ENCODE results near the gene NAPA.

Gene NAPA

DNA sequence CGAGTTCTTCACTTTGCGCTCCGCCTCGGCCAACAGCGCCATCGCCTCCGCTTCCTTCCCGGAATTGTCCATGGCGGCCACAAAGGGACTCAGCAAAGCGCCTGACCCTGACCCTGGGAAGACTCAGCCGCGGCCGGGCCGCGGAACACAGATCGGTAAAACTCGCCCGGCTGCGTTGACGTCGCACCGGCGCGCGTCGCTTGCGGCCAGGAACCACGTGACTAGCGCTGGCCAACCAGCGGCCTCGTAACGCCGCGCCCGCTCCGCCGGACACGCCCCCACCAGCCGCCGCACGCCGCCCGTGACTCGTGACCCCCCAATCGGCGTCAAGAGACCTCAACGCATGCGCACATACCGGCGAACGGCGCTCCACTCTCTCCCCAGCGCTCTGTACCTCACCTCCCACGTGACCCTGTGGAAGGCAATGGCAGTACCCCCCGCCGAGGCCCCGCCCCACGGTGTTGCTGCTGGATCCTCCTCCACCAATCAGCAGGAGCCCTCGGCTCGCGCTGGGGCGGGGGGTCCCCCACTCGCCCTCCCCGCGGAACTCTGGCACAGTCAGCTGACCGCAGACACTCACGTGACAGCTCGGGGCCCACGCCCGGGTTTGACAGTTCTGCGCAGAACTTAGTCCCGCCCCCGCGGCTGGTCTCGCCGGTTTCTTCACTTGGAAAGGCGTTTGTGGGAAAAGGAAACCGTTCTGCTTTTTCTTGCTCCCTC, at the start of gene NAPA:
NAPA (minus strand) TSS at position 195 of the 720 bp plus-strand sequence; CDS start at position 72, 123 bp downstream.
- DNase-seq: peak; percentile 100

DNA sequence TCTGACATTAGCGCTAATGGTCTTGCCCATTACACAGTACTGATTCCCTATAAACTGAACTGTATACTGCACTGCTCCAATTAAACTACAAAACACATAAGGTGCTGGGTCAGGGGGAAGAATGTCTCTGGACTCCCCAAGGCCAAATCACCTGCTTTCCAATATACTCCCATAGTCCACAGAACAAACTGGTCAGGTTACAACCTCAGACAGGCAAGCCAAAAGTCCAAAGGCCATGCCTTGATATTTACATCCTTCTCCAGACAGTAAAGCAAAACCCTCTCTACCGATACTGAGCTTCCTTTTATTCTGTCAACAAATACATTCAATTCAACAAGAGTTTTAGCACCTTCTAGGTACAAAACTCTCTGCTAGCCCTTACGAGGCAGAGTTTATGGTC, 49.2 kb upstream of the NAPA start:
- no peak for DNase-seq

DNA sequence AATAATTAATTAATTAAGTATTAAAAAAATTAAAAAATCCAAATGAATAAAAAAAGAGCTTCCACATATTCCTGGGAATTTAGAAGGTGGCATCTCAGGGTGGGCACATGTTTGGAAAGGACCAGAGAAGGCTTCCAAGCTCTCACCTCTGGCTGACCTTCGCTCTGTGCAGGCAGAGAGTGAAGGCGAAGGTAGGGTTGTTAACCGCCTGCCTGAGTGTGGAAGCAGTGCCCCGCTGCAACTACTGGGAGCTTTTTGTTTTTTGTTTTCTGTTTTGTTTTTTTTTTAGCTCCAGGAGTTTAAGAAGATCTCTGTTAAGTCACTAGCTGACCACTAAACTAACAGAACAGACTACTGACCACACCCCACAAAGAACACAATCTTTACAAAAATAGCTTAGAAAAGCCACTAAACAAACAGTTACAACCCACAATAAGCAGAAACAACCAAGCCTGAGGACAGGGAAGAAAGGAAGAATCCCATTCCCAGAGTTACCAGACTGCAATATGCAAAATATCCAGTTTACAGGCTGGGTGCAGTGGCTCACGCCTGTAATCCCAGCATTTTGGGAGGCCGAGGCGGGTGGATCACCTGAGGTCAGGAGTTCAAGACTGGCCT, 46.7 kb upstream of the NAPA start:
- no peak for DNase-seq

DNA sequence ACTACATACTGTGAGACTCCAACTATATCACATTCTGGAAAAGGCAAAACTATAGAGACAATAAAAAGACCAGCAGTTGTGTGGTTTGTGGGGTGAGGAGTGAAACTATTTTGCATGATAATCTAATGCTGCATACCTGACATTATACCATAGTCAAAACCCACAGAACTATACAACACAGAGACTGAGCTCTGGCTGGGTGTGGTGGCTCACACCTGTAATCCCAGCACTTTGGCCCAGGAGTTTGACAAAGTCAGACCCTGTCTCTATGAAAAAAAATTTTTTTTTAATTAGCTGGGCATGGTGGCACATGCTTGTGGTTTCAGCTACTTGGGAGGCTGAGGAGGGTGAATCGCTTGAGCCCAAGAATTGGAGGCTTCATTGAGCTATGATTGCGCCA, 46.1 kb upstream of the NAPA start:
- DNase-seq: no peak

DNA sequence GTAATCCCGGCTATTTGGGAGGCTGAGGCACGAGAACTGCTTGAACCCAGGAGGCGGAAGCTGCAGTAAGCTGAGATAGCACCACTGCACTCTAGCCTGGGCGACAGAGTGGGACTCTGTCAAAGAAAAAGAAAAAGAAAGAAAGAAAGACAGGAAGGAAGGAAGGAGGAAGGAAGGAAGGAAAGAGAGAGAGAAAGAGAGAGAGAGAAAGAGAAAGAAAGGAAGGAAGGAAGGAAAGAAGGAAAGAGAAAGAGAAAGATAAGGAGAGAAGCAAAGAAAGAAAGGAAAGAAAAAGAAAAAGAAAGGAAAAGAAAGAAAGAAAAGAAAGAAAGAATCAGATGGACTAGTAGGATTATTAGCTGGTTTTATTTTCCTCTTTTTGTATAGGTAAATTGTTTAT, 35.3 kb upstream of the NAPA start:
- no peak for DNase-seq

DNA sequence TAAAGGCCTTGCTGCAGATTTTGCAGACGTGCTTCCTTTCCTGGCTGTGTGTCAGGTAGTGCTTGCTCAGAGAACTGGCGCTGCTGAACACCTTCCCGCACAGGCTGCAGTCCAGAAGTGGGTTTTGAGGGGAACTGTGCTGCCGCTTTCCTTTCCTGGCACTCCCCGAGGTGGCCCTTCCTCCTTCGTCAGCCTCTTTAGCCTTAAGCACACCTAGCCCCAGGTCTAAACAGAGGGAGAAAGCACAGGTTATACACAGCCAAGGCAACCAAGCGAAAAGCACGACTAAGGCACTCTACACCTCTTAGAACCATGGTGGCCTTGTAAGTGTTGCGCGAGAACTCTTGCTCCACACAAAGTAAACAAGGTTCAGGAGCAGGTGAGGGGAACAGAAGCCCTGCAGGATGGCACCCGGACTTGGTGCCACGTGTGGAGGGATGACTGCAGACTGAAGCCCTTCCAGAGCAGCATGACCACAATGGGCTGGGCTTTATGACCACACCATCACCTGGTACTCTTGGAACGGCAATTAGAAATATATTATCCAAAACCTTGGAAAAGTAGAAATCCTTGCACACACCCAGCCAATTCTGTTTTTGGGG, 34.5 kb upstream of the NAPA start:
- DNase-seq: no peak

DNA sequence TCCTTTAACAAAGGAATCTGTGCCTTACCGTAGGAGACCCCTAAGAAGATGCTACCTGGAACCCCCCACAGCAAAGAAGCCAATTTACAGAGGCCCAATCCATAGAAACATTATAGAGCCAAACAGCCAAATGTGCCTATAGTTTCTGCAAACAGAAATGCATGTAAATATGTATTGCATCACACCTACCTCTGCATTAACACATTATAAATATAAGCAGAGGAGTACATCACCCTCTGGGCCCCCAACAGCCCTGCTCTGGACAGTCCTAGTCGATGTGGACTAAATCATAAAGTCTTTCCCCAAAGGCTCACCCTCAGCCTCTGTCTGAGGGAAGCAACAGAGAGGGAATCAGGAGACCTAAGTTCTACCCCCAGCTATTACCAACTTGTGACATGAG, 32.3 kb upstream of the NAPA start:
- no peak for DNase-seq

DNA sequence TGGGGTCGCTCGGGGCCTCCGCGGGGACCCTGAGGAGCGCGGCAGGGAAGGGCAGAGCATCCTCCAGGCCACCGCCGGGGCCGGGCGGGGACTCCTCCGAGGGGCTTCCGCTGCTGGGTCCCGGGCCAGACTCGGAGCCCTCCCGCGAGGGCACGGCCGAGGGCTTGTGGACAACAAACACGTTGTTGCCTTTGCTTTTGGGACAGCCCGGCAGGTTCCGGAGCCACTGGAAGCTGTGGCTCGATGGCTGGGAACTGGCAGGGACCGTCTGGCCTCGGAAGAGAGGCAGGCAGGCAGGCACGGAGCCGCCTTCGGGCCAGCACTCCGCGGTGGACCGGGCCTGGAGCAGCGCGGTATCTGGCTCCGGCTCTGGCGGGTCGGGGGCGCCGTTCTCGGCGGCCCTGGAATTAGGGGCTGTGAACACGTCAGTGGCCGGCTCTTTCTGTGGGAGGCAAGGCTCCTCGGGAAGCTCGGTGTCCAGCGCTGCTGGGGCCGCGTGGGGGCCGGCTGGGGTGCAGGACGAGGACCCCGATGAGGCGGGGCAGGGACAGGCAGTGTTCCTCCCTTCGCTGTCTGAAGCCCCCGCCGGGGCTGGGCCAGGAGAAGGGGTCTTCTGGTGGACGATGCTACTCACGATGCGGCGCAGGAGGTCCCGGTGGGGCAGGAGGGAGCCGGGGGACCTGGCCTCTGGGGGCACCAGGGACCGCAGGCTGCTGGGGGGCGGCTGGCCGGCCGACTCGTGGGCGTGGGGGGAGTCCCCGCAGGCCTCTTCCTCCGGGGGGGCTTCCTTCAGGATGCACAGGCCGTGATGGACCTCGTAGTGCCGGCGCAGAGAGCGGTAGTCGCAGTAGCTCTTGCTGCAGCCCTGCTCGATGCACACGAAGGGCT, 30.4 kb upstream of the NAPA start:
- no peak for DNase-seq

DNA sequence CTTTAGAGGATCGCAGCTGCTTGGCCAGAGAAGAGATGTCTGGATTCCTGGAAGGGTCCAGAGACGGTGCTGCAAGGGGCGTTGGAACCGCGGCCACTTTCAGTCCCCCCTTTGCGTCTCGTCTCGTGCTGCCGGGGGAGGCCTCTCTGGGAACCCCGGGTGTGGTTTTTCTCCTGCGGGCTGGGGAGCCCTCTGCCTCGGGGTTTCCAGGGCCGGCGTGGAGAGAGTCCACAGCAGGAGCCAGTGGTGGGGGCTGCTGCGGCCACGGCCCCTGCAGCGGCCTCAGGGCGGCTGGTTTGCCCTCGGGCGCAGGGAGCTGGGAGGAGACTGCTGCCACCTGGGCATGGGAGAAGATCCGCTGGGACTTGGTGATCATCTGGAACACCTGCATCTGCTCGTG, 29.6 kb upstream of the NAPA start:
- DNase-seq: no peak

DNA sequence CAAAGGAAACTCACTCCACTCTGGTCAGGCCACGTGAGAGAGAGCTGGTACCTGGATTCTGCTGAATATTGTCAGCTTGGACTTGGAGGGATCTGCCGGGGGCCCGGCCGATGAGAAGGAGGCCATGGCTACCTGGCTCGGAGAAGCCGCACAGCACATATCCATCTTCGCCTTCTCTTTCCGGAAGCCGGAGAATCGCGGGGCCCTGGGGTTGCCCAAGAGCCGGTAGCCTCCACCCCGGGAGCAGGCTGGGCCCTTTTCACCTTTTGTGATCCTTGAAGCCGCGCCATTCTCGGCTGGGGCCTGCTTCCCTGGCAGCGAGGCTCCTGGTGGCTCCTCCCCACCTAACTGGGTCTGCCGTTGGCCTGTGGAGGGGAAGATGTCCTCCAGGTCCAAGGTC, 29.2 kb upstream of the NAPA start:
- no peak for DNase-seq

DNA sequence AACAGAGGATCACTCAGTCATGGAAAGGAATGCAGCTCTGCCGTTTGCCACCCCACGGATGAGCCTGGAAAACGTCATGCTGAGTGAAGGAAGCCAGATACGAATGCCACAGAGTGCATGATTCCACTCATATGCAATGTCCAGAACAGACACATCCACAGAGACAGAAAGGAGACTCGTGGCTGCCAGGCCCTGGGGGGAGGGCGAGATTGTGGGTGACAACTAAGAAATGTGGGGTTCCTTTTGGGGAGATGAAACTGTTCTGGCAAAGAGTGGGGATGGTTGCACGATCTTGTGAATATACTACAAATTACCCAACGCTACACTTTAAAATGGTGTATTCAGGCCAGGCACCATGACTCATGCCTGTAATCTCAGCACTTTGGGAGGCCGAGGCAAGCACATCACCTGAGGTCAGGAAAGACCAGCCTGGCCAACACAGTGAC, 27.2 kb upstream of the NAPA start:
- no peak for DNase-seq

DNA sequence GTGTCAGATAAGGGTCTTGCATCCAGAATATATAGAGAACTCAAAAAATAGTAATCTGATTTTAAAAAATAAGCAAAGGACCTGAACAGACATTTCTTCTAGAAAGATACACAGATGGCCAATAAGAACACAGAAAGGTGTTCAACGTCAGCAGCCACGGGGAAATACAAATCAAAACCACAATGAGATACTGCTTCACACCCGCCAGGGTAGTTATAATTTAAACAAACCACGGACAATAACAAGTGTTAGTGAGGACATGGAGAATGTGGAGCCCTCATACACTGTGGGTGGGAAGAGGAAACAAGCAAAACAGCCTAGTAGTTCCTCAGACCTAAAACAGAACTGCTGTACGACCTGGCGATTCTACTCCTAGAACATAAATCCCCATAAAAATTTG, 26.7 kb upstream of the NAPA start:
- DNase-seq: no peak

DNA sequence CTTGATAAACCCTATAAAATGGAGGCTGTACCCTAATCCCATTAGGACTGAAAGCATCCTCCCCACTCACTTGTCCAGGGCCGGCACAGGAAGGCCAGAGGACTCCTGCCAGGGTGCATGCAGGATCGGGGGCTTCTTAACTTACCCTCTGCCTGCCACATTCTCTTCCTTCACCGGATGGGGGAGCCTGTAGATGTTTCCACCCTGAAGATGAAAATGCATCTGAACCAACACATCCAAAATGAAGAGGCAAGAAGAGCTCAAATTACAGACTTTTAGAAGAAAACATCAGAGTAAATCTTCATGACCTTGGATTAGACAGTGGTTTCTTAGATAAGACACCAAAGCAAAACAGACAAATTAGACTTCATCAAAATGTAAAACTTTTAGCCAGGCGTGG, 25.9 kb upstream of the NAPA start:
- DNase-seq: no peak

DNA sequence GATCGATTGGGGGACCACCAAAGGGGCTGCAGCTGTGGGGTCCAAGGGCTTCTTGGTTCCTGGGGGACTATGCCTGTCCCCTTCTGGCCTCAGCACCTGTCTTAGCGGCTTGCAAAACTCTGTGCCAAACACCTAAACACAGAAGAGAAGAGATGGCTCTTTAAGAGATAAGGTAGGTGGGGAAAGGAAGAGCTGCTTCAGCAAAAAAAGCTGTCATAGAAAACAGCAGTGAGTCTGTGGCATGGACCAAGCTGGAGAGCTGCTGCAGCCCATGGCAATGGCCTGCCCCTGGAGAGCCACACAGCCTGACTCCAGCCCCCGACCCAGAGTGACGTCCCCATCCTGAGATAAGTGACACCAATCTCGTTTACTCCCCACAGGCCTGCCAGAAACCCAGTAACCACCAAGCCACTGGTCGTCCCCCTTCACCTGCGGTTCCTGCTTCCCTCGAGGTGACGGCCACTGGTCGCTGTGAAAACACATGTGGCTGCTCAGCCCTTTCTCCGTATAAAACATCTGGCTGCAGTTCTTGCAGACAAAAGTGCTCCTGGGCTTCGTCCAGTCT, 25.0 kb upstream of the NAPA start:
- no peak for DNase-seq

DNA sequence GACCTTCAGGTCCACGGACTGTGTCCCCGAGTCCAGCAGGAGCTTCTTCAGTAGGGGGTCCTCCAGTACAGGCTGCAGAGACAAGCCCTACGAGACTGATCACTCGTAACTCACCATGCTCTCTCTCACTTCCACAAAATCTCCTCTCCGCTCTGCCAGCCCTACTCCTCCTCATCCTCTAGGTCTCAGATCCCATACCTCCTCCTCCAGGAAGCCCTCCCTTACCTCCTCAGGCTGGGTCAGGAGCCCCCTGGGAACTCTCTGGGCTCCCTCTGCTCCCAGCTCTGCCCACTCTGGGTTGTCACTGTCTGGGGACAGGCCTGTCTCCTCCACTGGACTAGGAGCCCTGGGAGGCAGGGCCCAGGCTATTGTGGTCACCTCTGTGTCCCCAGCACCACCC, 23.9 kb upstream of the NAPA start:
- no peak for DNase-seq

DNA sequence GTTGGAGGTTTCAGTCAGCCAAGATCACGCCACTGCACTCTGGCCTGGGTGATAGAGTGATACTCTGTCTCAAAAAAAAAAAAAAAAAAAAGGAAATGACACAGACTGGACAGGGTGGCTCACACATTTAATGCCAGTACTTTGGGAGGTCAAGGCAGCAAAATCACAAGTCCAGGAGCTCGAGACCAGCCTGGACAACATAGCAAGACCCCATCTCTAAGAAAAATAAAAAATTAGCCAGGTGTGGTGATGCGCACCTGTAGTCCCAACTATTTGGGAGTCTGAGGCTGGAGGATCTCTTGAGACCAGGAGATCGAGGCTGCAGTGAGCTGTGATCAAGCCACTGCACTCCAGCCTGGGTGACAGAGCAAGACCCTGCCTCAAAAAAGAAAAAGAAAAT, 22.6 kb upstream of the NAPA start:
- DNase-seq: no peak

DNA sequence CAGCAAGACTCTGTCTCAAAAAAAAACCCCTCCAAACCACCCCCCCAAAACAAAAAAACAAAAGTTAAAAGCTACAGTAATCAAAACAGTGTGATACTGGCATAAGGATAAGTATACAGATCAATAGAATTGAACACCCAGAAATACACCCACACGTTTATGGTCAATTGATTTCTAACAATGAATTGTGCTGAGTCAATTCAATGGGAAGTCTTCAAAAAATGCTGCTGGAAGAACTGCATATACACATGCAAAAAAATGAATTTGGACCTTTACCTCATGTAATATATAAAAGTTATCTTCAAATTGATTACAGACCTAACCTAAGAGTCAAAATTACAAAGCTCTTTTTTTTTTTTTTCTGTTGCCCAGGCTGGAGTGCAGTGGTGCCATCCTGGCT, 19.8 kb upstream of the NAPA start:
- no peak for DNase-seq

DNA sequence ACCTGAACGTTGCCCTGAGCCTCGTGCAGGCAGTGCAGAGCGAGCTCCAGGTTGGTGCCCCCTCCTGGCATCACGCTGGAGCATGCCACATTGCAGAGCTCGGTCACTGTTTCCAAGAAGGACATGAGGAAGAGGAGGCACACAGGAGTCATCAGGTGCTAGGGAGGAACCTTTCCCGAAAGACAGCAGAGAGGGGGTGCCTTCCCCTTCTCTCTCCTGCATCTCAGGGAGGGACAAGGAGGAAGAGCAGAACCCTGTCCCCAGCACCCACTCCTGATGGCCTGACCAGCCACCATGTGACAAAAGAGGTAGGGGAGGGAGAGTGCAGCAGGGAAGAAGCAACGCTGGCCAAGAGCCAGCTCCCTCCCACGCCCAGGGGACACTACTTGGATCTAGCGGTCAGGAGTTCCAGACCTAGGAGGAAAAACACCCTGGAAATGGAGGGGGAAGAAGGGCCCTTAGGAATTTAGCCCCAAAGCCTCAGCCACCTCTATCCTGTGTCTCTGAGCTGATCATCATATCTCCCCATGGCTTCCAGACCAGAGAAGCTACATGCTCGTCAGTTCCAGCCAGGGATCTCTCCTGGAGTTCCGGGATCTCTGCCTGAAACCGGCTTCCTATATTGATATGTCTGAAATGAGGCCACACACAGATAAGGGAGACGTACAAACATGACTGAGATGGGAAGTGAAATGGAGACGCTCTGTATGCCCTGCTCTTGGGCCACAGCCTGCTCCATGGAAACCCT, 17.0 kb upstream of the NAPA start:
- no peak for DNase-seq

DNA sequence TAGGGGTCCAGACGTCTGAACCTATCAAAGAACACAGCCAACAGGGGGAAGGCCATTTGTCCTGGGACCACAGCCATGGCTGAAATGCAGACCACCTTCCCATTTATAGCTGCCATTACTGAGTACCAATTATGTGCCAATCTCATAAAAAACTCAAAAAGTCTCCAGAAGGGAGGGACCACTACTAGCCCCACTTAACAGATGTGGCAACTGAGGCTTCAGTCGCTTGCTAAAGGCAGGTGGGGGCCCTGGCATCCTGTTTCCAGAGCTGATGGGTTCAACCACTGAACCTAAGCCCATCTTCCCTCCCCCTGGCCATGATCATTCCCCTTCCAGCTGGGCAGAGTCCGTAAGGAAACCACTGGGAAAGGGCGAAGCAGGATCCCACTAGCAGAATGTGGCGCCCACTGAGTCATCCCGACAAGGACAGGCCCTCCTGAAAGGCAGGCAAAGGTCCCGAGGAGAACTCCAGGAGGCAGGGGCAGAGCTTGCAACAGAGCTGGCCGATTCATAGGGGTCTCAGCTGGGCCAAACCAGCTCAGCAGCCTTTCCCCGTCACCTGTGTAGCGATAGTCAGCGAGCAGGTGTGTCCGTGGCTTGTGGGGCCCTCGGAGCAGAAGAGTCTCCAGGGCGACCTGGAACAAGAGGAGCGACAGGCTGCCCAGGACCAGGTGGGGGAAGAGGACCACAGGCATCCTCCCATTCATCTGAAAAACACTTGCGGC, 14.3 kb upstream of the NAPA start:
- no peak for DNase-seq

DNA sequence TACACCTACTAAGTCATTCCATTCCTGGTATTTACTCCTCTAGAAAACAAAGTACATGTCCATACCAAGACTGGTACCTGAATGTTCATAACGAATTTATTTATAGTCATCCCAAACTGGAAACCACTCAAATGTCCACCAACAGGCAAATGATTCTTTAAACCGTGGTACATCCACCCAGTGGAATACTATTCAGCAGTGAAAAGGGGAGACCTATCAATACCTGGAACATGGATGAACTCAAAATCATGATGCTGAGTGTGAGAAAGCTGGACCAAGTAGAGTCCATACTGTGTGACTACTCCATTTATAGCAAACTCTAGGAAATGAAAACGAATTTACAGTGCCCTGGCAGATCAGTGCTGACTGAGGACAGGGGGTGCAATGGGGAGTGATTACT, 11.9 kb upstream of the NAPA start:
- DNase-seq: no peak

DNA sequence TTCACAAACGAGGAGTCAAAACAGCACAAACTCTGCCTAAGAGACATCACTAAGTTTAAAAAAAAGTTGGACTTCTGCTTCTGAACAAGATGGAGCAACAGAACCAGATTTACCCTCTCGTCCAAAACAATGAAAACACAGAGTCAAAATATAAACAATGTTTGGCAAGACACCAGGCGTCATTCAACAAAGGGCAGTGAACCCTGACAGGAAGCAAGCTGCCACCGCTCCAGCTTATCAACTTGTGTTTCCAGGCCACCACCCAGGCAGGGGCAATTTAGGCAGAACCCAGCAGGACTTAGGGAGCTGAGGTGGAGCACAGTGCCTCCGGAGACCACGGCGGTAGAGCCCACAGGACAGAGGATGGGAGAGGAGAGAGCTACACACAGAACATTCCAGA, 8.6 kb upstream of the NAPA start:
- DNase-seq: no peak

Measured in activated CD4-positive, CD25-positive, alpha-beta regulatory T cell (primary cell).